Choroid plexus epithelial cell (primary cell): ENCODE data around the gene MKKS.

Experiments
- DNase-seq: peaks from one replicate; pipeline ENCODE4 v3.0.0-alpha.2; 2010; ENCODE audit warnings: low read depth
- H3K4me3 ChIP-seq: 2 replicates; pipeline ENCODE4 v1.5.1; 2011; ENCODE audit warnings: low read depth, mild to moderate bottlenecking, control low read depth, low read length, moderate library complexity
- TF ChIP-seq, protein P1 (sequence below): conservative IDR thresholded peaks from 2 replicates; pipeline ENCODE4 v1.5.1; 2011; ENCODE audit warnings: low read depth, mild to moderate bottlenecking, control low read depth, inconsistent platforms, low read length, moderate library complexity

MKKS gene

DNA sequence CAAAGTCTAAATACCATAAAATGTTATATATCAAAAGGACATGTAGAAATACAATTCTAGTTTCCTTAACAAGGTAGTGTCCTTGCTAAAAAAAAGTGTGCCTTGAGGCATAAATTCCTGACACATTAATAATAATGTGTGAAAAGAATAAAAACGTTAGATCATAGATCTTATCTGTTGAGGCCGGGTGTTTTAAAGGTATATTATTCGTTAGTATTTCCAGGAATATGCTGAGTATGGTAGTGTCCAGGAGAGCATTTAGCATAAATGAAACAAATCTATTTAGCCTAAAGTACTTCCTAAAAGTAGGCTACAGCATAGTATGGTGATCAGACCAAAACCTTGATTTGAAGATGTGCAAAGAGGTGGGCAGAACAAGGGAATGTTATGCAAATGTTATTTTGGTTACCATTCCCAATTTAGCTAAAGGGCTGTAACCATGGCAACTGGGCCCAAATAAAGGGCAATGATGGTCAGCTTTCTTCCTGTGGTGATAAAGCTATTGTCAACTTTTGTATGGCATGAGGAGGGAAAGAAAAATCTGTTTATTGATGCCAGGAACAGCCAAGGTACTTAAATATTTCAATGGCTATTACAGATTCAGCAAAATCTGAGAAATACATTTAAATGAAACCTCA lies 18.9 kb downstream of the MKKS start:
- no peak overlapping the region for H3K4me3 ChIP-seq
- TF ChIP-seq, protein P1, sequence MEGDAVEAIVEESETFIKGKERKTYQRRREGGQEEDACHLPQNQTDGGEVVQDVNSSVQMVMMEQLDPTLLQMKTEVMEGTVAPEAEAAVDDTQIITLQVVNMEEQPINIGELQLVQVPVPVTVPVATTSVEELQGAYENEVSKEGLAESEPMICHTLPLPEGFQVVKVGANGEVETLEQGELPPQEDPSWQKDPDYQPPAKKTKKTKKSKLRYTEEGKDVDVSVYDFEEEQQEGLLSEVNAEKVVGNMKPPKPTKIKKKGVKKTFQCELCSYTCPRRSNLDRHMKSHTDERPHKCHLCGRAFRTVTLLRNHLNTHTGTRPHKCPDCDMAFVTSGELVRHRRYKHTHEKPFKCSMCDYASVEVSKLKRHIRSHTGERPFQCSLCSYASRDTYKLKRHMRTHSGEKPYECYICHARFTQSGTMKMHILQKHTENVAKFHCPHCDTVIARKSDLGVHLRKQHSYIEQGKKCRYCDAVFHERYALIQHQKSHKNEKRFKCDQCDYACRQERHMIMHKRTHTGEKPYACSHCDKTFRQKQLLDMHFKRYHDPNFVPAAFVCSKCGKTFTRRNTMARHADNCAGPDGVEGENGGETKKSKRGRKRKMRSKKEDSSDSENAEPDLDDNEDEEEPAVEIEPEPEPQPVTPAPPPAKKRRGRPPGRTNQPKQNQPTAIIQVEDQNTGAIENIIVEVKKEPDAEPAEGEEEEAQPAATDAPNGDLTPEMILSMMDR = no peak
- no peak for DNase-seq

DNA sequence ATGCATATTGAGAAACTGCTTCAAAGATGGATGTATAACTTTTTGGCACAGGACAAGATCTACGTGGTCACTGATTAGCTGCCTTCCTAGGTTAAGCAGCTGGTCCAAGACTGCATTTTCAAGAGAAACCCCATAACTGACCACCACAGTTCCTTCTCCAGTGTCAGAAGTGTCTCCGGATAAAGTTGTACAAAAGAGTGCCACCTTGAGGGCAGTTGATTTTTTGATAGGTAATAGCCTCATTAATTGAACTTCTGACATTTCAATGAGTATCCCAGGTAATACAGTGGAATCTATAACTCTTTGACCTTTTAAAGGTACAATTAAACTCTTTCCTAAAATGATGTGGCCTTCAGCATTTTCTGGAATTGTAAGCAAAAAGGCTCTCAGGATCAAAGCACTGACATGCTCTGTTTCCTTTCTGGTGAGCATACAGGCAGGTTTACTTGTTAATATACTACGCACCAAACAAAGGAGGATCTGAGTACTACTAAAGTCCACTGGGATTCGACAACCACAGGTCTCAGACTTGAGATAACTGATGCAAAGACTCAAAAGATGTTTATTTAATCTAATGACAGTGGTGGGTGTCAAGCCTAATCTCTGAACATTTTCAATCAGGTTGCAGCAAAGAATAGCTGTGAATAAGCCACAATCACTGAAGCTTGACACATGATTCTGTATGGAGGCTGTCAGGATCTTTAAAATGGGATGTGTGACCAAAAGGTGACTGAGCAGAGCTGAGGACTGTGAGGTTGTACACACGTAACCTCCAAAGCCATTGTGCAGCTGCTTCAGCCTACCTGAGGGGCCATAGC lies 21.2 kb downstream of the MKKS start:
- TF ChIP-seq, protein P1 = peak; percentile 44
- peak; percentile 36 for DNase-seq
- no peak overlapping the region for H3K4me3 ChIP-seq

DNA sequence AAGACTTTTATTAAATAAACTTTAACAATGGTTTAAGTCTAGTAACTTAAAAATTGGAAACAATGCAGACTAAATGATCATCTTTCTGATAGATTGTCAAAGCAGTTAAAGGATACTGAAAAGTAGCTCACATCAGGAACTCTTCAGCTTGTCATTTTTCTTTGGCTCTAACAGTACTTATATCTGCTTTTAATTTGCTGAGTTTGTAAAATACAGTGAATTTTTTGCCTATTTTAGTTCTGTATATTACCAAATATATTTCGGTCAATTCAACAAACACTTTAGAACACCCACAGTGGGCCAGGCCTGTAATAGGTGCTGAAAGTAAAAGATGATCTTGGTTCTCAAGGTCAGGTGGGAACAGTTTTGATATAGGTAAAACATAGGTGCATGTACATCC lies 22.3 kb downstream of the MKKS start:
- TF ChIP-seq, protein P1 = no peak
- no peak for DNase-seq

DNA sequence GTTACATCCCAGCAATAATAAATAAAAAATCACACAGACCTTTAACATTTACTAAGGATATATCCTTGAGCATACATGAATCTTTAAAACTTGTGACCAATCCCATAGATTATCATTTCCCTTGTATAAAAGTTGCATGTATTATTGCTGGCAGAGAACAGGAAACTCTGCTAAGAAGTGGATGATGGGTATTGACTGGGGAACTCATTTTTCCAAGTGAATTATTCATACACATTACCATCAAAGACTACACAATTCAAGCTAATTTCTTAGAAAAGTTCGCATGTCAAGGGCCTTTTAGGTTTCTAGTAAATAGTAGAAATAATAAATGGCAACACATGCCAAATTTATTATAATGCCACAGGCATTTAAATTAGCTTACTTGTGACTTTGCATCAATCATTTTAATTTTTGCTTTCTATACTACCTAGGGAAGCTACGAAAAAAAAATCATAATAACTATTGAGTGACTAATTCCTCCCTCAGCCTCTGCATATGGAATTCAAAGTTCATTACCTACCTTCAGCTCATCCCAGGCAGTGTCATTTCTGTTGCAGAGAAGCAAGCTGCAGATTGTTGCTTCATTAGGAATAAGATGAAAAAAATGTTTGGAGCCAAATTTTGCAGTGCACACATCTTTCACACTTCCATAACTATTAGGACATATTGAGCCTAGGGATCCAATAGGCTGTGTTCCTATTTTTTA lies 25.8 kb downstream of the MKKS start:
- no peak for DNase-seq
- H3K4me3 ChIP-seq = no peak overlapping the region
- TF ChIP-seq, protein P1 = no peak

More for the DNA sequence above, 22.3 kb downstream of the MKKS start:
- no peak overlapping the region for H3K4me3 ChIP-seq

DNA sequence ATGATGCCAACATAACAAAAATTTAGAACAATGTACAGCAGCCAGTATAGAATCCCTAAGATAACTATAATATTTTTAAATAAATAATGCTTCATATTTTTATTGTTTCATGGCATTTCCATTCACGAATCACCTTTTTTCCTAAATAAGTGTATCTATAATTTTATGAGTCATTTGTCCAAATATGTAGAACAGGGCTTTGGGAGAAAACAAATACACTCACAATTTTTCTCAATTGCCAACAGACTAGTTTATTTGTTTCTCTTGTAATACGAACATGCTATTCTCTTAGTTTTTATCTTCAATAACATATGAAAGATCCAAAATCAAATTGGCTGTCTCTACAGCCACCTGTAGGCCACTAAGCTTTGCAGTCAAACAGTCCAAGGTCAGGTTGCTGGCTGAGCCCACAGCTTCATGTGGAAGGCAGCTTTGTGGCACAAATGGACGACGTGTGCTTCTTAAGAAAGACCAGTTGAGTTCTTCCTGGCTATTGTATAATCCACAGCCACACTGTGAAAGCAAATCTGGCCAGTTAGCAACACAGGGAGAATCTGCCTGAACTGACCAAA lies 29.0 kb downstream of the MKKS start:
- DNase-seq = no peak
- H3K4me3 ChIP-seq = no peak overlapping the region
- TF ChIP-seq, protein P1 = no peak

DNA sequence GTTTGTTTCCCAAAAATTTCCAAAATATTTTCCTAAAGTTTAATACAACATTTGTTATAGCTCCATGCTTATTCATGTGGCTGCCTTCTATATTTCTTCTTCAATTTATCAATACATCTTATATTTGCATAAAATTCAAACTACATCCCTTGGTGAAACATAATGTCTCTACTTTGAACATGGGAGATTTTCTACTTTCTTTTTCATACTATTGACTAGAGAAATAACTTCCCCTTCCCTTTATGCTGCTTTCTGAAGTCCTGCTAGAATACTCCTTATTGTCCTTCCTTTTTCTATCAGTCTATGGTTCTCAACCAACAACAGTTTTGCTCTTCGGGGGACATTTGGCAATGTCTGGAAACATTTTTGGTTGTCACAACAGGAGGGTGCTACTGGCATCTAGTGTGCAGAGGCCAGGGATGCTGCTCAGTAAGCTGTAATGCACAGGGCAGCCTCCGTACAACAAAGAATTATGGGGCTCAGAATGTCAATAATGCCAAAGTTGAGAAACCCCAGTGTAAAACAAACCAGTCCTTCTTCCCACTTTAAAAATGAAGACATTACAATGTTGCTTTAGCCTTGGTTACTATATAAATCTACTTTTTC lies 29.9 kb downstream of the MKKS start:
- TF ChIP-seq, protein P1 = peak; percentile 7
- no peak overlapping the region for H3K4me3 ChIP-seq
- DNase-seq = no peak
